NCI-H748 treated with DMSO at 0.1 percent for 48 hours (cell line): ENCODE measurements around the gene SAMD10.
"Not testable (repeated sequence)": the region's sequence is repeated elsewhere in the genome, so short reads cannot be mapped to it uniquely, and the experiment has no call there.

Experiments
- DNase-seq: peaks from one replicate; lab custom pipeline; 2025; lab: John Stamatoyannopoulos, UW

SAMD10 gene

DNA sequence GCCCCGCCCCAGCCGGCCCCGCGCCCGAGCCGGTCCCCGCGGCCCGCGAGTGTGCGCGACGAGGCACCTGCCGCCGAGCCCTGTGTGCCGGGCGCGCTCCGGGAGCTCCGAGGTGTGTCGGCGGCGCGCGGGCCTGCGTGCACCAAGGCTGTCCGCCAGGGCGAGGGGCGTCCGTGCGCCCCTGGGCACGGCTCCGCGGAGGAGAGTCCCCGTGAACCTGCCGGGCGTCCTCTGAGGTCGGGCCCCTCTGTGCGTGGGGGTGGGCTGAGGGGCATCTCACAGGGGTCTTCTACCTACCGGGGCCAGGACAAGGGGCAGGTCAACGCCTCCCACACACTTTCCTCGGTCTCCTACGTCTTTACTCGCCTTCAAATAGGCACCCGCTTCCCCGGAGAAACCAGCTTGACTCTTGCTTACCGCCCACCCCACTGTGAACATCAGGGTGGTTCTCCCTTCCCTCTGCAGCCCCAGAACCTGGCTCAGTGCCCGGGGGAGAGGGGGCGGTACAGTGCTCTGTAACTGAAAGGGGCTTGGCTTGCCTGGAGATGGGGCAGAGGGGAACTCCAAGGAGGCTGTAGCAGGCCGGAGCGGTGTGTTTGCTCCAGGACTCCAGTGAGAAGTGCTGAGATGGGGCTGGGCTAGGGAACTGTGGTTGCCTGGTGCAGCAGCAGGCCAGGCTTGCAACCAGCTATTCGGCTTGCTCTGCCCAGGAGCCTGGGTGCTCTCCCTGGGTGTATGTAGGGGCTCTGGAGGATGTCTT lies at the start of gene SAMD10:
Gene SAMD10, minus strand, starts transcription at position 86 of the 760 bp plus-strand sequence. CDS start 175 bp downstream, outside the sequence.
- no peak for DNase-seq

DNA sequence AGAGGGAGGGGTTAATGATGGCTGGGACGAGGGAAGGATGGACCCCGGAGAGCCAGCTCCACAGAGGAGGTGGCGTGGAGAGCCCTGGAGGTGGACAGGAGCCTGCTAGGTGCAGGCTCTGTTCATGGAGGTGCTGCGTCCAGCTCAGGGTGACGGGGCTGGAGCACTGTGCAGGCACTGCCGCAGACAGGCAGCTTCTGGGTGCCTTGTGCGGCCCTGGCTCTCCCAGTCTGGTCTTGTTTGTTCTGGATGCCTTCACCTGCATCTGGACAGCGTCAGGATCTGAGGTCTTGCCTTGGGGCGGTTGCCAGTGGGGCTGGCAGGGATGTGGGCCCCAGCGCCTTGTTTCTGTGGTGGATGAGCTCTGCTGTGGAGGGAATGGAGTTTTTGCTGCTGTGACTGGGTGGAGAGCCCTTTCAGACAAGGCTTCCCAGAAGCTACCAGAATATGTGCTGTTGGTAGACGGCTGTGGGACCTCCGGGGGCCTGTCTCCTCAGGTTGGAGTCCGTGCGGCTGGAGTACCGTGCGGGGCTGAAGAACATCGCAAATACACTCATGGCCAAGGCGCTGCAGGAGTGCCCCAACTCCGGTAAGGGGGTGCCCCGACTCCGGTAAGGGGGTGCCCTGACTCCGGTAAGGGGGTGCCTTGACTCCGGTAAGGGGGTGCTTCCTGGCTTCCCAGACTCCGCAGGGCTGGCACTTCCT lies 48.7 kb upstream of the SAMD10 start:
- DNase-seq: no peak

DNA sequence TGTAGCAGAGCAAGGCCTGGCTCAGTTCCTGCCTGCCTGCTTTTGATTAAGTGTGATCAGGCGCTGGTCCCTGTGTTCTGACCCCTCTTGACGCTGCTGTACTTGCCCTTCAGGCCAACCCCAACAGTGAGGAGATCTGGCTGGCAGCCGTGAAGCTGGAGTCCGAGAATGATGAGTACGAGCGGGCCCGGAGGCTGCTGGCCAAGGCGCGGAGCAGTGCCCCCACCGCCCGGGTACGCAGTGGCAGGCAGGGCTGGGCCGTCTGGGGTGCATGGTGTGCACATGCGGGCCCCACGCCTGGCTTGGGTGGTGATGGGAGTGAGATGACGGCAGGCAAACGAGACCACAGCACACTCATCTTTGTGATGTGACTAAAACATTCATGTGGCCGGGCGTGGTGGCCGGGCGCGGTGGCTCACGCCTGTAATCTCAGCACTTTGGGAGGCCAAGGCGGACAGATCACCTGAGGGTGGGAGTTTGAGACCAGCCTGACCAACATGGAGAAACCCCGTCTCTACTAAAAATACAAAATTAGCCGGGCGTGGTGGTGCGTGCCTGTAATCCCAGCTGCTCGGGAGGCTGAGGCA lies 46.5 kb upstream of the SAMD10 start:
- DNase-seq: no peak

DNA sequence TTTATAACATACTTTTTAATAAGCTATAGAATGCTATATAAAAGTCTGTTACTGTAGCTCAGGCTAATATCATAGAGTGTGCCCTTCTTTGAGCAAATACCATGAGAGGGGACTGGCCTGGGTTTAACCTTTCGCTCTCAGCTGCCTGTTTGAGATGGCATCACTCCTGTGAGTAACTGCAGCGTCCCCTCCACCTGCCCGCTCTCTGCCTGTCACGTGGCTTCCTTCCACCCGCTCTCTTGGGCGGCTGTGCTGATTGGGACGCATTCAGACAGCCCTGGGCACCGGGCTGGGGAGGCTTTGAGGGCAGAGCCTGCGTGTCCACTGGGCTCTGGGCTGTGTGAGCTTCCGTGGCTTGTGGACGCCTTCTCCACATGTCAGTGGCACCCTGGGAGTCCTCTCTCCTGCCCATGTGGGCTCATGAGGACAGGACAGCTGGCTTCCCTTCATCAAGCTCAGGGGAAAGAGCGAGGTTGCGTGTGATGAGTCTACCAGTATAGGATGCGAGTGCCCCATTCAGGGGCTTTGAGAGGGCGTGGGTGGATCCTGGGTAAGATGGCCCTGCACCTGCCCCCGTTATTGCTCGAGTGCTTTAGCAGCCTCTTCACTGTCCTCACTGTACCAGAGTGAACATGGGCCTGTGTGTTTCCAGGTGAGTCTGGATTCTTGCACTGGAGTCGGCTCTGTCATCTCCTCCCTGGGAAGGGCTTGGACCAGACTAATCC lies 45.8 kb upstream of the SAMD10 start:
- no peak for DNase-seq

DNA sequence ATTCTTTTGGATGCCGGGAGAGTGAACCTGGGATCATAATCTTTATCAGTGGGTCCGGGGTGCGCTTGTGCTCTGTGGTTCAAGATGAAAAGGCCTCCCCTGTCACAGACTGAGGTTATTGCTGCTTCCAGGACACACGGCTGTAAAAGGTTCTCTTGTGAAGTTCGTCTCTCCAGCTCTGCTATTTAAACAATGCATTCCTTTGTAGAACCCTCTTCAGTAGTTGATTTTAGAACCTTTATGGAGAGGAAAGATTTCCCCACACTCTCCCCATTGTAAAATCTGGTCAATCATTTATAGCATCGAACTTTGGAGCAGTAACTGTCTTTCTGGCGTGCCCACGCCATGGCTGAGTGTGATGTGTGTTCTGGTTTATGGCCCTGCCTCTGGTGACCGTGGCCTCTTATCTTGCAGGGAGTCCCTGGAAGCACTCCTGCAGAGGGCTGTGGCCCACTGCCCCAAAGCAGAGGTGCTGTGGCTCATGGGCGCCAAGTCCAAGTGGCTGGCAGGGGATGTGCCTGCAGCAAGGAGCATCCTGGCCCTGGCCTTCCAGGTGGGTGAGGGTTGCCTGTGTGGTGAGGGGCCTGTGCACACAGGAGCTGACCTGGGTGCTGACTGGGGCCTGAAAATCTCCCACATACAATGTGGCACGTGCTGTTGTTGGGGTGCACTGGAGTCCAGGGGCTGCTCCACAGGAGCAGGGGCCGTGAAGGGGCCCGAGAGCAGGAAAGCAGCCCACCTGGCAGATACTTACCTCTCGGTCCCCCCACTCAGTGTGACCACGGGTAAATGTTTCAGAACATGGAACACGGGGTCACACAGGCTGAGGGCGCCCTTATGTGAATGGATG lies 44.9 kb upstream of the SAMD10 start:
- no peak for DNase-seq

DNA sequence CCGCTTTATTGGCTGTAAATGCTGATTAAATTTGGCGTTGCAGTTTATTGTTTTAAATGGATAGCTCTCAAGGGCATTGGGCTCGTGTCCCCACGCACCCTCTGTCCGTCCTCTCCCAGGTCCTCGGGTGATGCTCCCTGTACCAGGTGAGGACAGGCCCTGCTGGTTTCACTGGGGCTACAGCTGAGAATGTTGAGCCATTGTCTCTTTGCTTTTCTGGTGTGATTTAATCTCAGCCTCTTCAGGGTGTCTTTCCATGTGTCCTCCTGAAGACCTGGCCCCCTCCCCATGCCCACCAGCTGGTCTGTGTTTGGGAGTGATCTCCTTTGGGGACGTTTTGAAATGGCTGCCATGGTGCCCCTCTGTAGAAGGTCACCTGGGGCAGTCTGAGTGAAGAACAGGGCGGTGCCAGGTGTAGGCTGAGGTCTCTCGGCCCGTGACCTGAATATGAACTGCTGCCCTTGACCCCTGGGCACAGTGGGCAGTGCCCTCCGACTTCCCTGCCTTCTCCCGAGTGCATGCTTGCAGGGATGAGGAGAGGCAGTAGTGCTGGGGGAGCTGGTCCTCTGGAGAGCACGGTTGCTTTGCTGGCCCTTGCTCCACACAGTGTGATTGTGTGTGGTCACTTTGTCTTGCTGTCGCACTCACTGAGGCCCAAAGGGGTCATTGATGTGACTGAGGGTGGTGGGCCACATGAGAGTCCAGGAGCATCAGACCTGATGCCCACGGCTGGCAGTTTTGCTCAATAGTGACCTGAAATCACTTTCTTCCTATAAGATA lies 44.1 kb upstream of the SAMD10 start:
- no peak for DNase-seq

DNA sequence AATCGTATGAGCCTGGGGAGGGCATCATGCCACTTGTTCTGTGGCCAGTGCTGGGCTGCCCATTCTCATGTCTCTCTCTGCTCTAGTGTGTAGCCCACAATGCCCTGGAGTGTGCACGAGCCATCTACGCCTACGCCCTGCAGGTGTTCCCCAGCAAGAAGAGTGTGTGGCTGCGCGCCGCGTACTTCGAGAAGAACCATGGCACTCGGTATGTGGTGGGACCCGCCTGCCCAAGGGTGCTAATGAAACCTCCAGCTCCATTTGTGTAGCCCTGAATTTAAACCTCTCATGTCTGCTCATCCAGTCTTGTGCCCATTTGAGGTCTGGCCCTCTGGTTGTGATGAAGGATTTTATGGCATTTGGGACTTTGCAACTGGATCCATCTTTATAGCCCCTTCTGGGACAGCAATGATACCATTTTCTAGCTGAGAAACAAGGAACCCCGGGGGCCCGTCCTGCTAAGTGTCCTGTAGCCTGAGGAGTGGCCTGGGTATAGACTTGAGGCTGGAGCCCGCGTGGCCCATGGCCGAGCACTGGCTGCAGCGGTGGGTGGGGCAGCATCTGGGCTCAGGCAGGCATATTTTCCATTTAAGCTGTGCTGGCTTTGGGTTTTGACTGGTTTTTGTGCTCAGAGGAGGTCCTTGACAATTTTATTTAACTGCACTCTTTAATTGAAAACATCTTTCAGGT lies 43.4 kb upstream of the SAMD10 start:
- no peak for DNase-seq

DNA sequence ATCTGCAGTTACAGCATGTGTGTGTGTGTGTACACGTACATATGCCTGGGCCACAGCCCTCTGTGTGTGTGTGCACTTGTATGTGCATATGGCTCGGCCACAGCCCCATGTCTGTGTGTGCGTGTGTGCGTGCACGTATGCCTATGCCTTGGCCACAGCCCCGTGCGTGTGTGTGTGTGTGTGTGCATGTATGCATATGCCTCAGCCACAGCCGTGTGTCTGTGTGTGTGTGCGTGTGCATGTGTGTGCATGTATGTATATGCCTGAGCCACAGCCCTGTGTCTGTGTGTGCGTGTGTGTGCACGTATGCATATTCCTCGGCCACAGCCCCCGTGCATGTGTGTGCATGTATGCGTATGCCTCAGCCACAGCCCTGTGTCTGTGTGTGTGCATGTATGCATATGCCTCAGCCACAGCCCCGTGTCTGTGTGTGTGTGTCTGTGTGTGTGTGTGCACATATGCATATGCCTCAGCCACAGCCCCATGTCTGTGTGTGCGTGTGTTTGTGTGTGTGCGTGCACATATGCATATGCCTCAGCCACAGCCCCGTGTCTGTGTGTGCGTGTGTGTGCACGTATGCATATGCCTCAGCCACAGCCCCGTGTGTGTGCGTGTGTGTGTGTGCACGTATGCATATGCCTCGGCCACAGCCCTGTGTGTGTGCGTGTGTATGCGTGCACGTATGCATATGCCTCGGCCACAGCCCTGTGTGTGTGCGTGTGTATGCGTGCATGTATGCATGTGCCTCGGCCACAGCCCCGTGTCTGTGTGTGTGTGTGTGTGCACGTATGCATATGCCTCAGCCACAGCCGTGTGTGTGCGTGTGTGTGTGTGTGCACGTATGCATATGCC lies 41.9 kb upstream of the SAMD10 start:
- no peak for DNase-seq

DNA sequence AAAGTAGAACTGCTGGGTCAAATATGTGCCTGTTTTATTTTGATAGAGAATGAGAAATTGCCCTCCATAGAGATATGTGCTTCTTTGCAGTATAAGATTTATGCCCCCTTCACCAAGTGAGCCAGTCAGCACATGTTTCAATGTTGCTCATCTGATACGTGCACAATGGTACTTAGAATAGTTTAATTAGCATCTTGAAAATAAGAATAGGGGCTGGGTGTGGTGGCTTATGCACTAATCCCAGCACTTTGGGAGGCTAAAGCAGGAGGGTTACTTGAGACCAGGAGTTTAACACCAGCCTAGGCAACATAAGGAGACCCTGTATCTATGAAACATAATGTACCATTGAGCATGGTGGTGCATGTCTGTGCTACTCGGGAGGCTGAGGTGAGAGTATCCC lies 36.2 kb upstream of the SAMD10 start:
- no peak for DNase-seq

DNA sequence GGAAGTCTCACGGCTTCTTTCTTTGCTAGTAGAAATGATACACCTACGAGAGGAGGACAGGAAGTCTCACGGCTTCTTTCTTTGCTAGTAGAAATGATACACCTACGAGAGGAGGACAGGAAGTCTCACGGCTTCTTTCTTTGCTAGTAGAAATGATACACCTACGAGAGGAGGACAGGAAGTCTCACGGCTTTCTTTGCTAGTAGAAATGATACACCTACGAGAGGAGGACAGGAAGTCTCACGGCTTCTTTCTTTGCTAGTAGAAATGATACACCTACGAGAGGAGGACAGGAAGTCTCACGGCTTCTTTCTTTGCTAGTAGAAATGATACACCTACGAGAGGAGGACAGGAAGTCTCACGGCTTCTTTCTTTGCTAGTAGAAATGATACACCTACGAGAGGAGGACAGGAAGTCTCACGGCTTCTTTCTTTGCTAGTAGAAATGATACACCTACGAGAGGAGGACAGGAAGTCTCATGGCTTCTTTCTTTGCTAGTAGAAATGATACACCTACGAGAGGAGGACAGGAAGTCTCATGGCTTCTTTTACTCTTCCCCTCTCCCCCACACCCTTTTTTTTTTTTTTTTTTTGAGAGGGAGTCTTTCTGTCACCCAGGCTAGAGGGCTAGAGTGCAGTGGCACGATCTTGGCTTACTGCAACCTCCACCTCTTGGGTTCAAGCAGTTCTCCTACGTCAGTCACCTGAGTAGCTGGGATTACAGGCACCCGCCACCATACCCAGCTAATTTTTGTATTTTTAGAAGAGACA lies 33.1 kb upstream of the SAMD10 start:
- not testable (repeated sequence) for DNase-seq

DNA sequence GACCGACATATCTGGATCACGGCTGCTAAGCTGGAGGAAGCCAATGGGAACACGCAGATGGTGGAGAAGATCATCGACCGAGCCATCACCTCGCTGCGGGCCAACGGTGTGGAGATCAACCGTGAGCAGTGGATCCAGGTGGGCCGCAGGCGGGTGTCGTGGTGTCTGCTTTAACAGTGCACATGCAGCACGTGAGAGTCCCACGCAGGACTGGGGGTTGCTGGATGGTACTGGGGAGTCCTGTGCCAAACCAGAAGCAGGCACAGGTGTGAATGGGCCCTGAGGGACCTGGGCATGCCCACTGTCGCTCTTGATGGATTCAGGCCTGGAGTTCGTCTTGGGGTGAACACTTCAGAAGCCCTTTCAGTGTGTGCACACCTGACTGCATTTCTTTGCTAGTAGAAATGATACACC lies 31.9 kb upstream of the SAMD10 start:
- no peak for DNase-seq

DNA sequence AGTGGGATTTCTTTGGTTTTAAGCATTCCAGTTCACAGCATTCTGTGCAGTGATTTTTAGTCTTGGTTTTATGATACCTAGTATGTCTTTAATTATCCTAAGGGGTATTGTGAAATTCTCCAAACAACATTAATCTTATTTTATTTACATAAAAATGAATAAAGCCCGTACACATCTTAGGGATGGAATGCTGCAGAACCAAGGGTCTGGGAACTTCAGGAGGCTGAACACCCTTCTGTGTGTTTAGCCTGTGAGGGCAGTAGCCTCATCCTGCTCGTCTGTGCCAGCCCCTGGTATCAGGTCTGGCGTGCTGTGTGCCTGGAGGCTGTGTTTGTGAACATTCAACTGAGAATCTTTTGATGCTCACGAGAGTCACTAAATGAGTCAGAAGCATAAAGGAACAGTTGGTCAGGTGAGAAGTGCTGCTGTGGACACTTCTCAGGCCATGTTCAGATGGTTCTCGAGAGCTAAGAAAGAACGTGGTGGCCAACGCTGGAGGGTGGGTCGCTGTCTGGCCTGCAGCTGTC lies 31.3 kb upstream of the SAMD10 start:
- DNase-seq: no peak

DNA sequence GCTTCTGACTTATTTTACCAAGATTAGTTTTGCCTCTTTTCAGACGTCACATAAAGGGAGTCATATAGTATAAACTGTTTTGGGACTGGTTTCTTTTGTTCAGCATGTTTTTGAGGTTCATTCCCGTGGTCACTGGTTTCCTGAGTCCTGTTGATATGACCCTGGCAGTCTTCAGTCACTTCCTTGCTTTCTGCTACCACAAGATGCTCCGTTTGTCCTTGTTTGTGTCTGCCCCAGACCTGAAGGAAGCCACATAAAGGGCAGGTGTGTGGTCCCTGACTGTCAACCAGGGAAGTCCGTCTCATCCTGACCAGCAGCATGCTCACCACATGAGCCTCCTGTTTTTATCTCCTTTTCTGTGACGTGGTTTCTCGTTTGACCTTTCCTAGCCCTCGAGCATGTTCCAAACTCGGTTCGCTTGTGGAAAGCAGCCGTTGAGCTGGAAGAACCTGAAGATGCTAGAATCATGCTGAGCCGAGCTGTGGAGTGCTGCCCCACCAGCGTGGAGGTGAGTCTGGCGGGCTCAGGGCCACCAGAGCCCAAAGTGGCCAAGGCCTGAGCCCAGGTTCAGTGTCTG lies 30.5 kb upstream of the SAMD10 start:
- no peak for DNase-seq

DNA sequence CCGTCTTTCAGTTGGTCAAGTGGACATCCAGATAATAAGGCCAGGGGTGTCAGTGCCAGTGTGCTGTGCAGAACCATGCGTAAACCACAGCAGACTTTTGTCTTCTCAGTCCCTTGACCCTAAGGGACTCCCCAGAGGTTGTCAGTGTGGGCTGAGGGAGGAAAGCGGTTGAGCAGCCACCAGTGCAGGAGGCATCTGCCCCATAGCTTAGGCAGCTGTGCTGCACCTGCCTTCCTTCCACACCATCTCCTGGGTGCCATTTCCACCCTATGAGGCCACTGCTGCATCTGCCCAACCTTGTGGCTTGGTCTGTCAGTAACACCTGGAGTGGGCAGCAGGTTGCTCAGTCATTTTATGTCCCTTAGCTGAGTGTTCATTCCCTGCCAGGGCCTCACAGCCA lies 27.5 kb upstream of the SAMD10 start:
- no peak for DNase-seq

DNA sequence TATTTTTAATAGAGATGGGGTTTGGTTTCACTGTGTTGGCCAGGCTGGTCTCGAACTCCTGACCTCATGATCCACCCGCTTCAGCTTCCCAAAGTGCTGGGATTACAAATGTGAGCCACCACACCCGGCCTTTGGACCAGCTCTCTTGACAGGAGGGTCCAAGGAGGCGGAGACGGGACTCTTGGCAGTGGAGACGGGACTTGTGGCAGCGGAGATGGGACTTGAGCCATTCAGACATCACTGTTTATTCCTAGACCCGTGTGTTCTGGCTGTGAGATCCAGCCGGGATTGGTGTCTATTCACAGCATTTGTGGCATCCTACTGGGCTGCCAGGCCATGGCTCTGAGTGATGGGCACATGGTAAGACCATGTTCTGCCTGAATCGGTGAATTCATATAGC lies 27.0 kb upstream of the SAMD10 start:
- no peak for DNase-seq

DNA sequence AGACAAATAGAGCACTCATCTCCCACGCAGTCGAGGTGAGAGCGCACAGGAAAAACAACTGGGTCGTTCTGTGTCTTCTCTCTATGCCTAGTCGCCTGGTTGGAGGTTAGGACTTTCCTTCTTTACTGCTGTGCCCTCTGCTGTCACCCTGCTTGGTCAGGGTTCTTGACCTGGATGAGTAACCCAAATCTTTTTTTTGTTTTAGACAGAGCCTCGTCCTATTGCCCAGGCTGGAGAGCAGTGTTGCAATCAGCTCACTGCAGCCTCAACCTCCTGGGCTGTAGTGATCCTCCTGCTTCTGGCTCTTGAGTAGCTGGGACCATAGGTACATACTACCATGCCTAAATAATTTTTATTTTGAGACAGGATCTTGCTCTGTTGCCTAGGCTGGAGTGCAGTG lies 26.0 kb upstream of the SAMD10 start:
- DNase-seq: no peak

DNA sequence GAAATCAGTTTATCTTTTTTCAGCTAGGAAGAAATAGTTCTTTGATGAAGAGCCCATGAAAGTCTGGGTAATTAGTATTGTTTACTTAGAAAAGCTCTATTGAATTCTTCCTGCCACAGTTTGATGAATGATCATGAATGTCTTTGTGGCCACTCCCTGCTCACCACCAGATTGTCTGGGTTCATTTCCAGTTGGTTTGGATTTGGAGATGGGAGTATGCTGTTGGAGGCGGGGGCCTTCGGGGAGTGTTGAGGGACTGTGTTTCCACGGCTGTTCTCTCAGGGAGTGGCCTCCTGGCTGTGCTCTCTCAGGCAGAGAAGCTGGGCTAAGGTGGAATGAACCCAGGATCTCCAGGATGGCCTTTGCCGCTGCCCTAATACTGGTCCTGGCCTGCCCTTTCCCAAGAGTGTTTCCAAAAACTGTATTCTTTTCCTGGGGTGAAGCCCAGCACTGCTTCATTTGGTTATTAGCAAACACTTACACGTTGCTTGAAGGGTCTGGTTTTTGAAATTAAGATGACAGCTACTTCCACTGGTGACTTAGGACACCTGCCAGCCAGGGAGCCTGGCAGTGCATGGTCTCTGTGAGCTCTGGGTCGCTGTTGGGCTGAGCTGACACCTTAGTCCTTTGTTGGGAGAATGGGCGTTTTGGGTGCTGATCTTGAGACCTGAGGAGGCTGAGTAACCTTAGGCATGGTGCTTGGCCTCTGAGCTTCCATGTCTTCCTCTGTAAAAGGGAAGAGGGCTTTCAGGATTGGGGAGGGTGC lies 24.7 kb upstream of the SAMD10 start:
- no peak for DNase-seq
